SW480 (cell line): Measurements from ENCODE around the gene TPMT.
A peak's percentile ranks its signal among the peaks of the same experiment; 100 is the strongest.

ENCODE experiments used
- DNase-seq: peaks from one replicate; pipeline ENCODE4 v3.0.0-alpha.2; 2016; ENCODE audit warnings: low spot score

TPMT gene

DNA sequence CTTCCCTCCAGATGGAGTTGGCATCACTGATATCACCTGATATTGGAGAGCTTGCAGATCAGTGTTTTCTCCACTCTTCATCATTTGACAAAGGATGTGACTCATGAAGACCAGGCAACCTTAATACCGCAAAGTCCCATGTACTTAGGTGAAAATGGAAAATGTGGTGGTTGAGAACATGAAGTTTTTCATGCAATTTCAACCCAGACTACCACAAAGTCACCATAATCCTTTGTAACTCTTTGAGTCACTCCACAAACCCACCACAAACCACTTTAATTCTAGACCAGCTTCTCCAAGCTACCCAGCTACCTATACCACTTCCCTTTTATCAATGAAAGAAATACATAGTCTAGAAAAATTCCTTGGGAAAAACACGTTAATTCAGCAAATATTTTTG lies 39.5 kb downstream of the TPMT start:
- no peak for DNase-seq

DNA sequence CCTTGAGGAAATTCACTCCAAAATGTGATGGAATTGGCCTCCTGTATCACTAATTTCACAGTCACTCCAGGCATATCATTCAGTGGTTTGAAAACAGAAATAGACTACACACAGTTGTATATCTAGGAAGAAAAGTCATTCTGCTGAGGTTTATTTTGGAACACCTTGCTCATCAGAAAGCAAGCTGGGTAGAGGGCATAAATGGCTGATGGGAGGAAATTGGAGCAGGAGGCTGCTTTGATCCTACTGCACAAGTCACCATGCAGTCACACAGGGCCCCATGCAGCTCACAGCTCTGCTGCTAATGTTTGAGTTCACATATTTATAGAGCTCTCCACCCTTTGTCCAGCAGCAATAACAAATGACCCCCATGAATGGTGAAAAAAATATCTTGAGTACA lies 44.7 kb downstream of the TPMT start:
- no peak for DNase-seq

- no peak for DNase-seq
Measured at GRCh38 chr6:18107061-18107460, 47.8 kb downstream of the TPMT start.

DNA sequence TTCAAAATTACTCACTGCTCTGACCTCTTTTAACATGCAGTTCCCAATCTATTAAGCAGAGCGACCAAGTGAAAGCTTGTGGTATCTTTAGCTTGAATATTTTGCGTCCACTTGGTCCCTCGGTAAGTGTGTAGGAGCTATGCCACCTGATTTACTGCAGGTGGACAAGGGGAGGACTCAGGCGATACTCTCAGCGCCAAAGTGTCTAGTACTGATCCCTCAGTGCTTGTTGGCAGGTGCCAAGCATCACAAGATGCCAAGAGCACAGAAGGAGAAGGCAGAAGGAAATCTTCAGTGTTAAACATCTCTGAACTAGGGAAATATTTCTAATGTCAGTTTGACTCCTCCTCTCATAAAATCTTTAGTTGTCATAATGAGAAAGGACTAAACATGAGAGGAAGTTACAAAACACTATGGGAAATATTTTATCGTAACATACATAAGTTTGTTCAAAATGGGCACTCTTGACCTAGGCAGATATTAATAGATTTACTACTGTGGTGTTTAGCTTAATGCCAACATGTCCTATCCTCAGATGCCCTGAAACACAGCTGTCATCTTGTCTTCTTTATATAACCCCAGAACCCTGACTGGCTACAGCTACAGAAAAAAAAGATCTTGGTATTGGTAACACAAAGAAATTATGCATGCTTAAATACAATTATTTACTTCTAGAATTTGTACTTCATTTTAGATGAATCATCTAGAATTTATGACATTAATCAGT lies 51.9 kb downstream of the TPMT start:
- no peak for DNase-seq

DNA sequence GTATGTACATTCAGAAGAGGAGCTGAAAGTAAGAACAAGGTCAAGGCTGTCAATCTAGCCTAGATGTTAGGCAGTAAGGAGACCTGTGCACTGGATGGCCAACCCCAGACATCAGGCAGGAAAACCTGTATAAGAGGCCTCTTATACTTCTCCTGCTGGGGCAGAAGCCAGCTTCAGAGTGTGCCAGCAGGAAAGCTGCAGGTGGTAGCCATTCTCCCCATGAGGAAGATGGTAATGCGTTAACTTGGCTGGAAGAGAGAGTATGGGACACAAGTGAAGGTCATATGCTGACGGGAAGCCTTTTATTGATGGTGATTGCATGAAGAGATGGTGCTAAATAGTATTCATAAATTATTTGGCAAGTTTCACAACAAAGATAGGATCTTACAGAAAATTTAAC lies 53.0 kb downstream of the TPMT start:
- no peak for DNase-seq

DNA sequence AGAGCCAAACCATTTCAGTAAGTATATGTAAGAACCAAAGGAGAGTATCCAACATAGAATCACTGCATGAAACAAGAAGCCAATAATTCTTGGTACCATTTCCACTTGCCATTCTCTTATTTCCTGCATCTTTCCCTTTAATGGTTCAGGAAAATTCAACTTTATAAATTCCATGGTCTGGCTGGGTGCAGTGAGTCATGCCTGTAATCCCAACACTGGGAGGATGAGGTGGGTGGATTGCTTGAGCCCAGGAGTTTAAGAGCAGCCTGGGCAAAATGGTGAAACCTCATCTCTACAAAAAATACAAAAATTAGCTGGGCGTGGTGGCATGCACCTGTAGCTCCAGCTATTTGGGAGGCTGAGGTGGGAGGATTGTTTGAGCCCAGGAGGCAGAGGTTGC lies 53.6 kb downstream of the TPMT start:
- no peak for DNase-seq

GRCh38 chr6:18100296-18100695 lies 54.6 kb downstream of the TPMT start:
- no peak for DNase-seq

- DNase-seq, result peak; percentile 88
Measured at GRCh38 chr6:18099511-18099910, 55.4 kb downstream of the TPMT start.

- no peak for DNase-seq
Measured at GRCh38 chr6:18096423-18096822, 58.5 kb downstream of the TPMT start.

DNA sequence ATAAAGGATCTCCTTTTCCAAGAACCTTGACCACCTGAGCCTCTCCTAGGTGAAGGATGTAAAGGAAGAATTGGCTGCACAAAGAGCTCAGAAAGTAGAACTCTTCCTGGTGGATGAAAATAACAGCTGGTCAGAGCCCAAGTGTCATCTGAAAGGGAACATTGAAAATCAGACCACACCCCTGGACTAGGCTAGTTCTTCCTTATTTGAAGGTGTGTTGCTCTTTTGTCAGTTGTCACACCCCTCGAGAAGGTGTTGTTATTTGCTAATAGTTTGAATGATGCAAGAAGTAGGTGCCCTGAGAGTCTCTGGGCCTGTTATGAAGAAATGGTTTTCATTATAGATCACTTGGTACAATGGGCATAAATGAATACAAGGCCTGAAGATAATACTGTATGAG lies 63.5 kb downstream of the TPMT start:
- DNase-seq, result no peak

GRCh38 chr6:18090349-18090786 lies 64.5 kb downstream of the TPMT start:
- DNase-seq, result no peak

DNA sequence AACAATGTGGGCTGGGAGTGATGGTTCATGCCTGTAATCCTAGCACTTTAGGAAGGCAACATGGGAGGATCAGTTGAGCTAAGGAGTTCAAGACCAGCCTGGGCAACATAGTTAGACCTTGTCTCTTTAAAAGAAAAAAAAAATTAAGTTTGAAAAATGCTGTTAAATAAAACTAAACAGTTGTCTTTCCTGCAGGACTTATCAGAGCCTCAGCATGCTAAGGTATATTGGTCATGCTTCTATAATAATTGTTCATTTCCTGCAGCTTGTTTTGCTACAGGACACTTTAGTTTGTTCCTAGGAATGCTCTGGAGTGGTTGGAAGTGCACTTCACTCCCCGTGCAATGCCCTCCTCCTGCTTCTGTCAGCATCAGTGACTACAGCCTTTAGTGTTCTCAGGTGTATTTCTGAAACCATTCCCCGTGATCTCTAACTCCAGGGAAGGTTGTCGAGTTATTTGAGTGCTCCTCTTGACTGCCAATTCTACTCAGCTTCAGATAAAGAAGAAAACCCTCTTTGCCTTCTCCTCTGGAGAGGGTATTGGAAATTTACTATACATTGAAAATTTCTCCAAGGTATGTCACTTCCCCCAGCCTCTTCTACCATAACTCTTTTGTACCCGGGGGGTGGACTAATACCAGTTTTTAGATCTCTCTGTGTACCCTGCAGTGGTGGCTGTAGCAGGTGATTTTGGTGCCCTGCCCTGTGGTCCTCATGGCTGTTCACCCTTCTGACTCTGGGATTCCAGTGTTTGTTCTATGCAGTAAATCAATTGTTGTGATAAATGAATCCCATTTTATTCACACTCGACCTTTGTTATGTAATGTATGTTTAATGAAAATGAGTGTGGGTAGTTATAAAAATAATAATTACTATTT lies 66.2 kb downstream of the TPMT start:
- DNase-seq, result no peak

DNA sequence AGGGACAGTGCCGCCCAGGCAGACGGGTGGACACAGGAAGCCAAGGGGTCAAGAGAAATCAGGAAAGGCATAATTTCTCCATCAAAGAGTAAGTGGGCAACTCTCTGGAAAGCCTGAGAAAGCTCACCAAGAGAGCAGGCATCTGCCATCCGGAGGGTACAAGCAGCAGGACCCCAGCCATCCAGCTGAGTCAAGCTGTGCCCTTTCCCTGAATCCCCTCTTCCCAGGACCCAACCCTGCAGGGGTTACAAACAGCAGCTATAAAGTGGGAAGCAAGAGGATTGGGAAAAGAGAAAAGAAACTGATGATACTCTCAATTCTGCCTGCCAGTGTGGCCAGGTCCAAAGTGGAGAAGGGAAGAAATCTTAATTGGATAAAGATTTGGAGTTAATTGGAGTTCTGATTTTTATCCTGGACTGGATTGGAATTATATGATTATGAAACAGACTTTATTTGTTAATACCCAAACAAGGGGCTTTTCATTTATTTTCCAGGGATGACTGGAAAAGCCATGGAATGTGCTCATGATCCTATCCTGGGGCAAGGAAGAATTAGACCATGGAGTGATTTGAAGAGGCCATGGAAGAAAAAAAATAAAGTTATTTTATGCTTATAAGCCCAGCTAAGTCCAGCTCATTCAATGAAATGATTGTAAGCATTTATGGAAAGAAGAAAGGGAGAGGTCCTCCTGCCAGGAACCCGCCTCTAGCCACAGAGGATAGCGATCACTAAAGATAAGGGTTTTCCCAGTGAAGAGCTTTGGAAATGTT lies 67.3 kb downstream of the TPMT start:
- no peak for DNase-seq

DNA sequence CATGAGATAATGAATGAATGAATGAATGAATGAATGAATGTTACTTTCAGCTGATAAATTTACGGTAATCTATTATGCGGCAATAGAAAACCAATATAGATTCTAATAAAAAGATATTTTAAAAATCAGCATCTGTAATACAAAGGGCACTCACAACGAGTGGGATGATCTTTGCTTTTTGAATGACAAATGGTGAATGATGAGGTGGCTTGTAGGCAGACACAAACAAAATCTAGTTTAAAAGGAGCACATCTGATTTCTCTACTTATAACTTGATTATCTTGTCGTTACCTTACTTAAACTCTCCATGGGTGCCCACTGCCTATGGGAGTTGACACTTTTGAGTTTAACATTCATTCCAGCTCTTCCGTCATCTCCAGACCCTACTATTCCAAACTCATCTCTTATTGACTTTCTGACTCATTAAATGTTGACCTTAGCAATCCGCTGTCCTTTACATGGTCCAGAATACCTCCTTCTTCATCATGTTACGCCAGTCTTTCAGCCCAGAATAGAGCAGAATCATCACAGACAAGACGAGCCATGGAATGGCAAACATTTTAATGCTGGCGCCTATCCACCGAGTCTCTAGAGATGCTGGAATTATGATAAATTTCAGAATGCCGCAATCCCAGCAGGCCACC lies 73.7 kb downstream of the TPMT start:
- DNase-seq, result no peak

GRCh38 chr6:18080544-18080943 lies 74.3 kb downstream of the TPMT start:
- no peak for DNase-seq

- no peak for DNase-seq
Measured at GRCh38 chr6:18078866-18079265, 76.0 kb downstream of the TPMT start.
